Measurements from ENCODE around the gene GRM8.

GRM8 gene

DNA sequence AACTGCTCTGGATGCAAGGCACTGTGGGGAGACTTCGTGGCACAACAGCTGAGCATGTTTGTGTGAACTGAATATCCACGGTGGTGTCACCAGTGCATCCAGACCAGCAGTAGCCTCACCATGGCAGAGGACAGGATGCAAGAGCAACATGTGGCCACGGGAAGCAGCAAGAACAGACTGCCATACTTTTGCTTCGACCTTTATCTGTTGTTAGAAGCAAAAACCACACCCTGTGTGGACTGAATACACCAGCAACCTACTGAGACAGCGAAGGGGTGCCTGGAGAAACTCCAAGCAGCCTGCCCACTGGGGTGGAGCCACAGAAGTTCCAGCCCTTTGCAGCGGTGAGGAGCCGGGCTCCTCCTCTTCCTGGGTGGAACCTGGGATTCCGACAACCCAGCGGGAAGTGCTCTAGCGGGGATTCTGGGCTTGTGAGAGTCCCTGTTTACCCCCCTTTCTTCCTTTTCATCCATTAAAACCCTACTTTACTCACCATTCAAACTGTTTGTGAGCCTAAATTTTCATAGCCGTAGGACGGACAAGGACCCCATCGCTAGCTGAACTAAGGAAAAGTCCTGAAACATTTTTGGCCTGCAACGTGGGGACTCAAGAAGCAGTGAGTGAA is 584.9 kb downstream of the GRM8 start:
- no peak for DNase-seq (ENCODE audit: low read depth in 2 of 2)

DNA sequence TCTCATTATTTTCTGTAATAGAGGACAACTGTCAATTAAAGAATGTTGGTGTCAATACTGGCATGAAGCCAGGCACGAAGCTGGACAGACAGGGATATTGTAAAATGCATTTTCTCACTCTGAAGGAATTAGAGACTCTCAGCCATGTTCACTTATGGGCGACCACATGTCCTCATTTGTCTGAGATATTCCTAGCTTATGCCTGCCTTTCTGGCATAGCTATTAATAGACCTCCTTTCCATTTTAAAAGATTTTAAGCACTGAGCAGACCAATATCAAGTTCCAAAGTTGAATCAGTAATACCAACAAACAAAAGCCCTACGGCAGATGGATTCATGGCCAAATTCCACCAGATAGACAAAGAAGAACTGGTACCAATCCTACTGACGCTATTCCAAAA is 589.9 kb downstream of the GRM8 start:
- no peak for DNase-seq (ENCODE audit: low read depth in 2 of 2)

DNA sequence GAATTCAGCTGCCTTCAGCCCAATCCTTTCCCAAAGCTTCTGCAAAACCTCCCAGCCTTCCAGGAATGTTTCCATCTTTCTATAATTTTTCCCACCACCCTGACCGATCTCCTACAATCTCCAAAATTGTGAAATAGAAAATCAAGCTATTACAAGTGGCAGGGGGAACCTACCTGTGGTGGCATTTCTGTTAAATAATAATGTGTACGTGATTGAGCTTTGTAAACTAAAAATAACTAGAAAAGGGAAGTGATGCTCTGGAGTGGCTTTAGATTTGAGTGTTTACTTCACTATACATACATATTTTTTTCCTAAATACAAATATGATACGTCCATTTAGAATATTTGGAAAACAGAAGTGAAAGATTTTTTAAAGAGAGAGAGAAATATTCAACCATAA is 593.6 kb downstream of the GRM8 start:
- DNase-seq (ENCODE audit: low read depth in 2 of 2): no peak

DNA sequence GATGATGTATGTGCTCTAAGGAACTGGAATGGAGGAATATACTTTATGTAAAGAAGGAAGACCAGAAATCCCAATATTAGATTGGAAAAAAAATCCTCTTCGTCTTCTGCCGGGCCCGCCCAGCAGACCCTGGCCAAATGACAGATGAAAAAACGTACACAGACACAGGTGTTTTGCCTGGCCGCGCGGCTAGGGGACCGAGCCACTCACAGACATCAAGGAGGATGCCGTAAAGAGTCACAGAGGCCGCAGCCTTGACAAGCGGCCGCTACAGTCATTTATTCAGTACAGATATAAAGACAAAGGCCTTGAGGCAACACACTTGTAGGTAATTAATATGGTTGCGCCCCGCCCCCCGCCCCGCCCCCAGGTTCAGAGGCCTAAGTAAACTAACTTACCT is 594.1 kb downstream of the GRM8 start:
- DNase-seq (ENCODE audit: low read depth in 2 of 2): no peak

DNA sequence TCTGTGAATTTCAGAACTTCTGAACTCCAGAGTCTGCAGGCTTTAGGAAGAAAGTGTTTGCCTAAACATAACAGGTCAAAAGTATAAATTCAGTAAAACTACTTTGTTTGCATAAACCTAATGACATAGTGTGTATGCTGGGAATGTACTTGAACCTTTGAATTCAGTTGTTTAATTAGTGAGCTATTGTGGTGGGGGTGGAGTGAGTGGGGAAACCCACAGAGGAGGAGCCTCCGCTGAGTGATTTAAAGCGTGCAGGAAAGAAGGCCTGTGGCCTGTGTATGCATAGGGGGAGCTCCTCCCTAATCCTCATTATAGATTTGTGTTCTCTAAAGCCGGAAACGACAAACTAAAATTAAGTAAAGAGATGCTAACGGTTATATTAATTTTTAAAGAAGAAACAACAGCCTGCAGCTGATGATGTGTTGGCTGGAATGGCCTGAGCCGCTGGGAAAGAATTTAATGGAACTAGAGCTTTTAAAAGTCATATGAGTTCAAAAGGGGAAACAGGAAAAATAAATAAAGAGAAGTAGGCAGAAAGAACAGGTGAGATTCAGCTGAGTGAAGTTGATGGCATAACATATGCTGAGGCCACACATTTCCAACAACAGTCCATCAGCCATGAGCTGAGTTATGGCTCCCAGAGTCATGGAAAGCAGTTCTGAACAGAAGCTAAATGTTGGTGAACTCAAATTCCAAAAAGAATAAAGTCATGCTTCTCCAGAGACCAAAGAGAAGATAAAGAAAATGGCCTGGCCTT is 595.0 kb downstream of the GRM8 start:
- no peak for DNase-seq (ENCODE audit: low read depth in 2 of 2)

DNA sequence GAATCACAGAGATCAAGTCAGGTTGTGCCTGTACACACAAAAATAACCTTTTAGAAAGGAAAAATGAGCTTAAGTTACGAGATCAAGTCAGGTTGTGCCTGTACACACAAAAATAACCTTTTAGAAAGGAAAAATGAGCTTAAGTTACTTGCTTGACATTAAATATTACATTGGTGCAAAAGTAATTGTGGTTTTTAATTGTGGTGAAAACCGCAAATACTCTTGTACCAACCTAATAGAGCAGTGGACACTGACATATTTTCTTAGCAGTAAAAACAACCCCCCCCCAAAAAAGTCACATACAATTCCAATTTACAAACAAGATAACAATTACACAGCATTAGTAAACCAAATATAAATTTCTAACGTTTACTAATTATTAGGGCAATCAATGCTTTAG is 595.6 kb downstream of the GRM8 start:
- DNase-seq (ENCODE audit: low read depth in 2 of 2): no peak

DNA sequence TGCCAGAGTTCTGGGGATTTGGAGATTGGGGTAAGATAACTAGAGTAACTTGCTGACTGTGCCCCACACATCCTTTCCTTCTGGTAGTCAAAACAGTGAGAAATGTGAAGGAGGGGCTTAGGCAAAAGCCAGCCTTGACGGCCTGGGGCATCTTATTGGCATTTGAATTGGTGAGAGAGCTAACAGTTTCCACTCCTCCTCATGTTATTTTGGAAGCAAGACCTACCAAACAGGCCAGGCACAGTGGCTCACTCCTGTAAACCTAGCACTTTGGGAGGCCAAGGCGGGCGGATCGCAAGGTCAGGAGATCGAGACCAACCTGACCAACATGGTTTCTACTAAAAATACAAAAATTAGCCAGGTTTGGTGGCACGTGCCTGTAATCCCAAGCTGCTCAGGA is 596.6 kb downstream of the GRM8 start:
- no peak for DNase-seq (ENCODE audit: low read depth in 2 of 2)

DNA sequence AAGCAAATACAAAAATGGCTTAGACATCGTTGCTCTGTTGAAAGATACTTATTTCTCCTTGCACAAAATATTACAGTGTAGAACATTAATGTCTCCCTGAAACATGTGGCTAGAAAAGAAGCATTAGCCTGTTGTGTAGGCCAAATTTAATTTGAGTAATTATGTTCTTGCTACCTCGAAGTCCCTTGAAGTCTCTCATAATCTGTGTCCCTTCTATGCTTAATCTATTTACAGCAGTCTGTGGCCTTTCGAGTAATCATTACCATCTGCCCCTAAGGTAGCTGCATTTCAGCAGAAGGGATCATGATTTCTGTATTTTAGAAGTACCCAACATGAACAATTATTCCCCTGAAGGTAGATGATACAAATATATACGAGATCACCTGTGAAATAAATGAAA is 615.2 kb downstream of the GRM8 start:
- no peak for DNase-seq (ENCODE audit: low read depth in 2 of 2)

DNA sequence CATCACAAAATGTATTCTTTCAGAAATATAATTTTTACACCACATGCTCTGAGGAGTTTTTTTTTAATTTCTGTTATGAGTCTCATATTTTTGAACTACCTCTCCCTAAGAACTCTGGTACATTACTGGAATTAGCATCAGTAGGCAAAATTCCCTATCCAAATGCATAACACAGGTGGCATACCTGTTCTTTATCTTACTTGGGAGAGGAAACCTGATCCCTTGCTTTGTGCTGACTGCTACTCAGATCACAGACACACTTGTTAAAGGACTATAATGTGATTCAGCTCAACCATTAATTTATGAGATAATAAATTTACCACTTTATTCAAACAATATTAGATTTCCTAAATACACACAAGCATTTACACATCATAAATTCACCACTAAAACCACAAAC is 617.2 kb downstream of the GRM8 start:
- no peak for DNase-seq (ENCODE audit: low read depth in 2 of 2)

DNA sequence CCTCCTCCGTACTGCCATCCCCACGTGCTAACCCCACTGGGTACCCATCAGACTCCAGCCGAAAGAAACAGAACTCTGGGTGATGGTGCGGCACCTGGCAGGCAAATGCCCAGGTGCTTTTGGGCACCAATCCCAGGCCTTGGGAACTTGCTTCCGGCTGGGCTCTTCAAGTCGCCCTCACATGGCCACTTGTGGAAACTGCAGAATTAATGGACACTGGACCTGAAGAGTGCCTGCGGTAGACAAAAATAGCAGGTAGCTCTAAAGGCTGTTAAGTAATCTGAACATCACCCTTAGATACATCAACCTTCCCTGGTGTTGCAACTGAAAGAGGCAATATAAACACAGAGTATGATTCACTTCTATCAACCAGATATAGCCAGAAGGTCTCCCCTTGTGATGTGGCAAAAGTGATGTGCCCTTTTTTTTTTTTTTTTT is 644.4 kb downstream of the GRM8 start:
- DNase-seq (ENCODE audit: low read depth in 2 of 2): no peak

DNA sequence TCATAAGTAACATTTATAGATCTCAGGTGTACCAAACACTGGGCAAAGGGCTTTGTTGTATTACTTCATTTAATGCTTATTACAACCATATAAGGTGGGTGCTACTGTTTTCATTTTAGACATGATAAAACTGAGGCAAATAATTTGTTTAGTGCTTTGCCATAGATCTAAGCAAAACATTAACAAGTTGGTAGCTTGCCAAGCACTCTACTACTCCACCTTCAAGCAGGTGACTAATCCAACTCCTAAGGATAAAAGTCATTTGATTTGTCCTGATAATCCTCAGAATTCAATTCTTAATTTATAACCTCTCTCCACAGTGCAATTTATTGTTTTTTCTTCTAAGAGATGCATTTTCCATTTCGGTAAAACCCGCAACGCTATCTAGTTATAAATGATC is 646.4 kb downstream of the GRM8 start:
- no peak for DNase-seq (ENCODE audit: low read depth in 2 of 2)

DNA sequence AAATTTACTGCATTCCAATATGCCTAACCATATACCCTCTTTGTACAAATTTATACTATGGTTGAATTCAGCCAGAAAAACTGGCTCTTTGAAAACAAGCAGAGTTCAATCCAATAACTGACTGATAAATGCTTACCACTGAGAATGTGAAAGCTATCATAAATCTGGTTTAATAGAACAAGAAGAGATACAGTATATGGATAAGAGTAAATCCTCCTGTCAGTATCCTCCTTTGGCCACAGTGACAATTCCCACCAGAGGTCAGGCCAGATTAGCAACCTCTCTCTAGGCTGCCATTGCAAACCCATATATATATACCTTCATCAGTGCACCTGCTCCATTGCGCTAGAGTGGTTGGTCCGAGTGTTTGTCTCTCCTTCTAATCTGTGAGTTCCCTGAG is 647.2 kb downstream of the GRM8 start:
- no peak for DNase-seq (ENCODE audit: low read depth in 2 of 2)

DNA sequence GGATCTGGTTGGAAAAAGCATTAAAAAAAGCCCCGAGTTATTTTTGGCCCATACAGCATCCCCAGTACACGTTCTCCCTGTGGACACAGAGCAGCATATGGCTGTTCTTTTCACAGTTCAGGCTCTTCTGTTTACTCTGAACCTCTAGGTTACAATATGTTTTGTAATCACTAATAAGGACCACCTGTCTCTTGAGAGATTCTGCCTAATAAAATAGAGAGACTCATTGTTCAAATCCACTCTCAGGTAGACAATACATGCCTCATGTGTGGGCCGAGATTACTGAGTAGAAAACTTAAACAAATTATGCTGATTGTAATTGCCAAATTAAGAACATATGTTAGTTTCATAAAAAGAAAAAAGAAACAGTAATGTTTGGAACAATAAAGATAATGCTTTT is 647.7 kb downstream of the GRM8 start:
- no peak for DNase-seq (ENCODE audit: low read depth in 2 of 2)

DNA sequence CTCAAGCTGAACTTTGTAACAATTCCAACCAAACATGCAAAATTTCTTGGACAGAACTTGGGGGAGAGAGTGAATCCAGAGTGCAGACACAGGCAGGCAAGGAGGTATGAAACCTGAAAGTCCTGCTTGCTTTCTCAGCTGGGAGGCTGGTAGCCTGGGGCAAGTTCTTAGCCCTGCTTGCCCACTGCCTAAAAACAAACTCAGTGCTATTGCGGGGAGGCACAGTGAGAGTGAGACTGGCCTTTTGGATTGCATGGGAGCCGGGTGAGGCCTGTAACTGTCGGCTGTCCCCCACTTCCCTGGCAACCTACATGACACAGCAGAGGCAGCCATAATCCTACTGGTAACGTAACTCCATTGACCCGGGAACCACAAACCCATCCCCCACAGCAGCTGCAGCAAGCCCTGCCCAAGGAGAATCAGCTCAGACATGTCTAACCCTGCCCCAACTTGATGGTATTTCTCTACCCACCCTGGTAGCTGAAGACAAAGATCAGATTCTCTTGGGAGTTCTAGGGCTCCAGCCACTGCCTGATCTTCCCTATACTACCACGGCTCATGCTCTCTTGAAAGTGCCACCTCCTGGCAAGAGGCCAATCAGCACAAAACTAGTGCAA is 663.6 kb downstream of the GRM8 start:
- DNase-seq (ENCODE audit: low read depth in 2 of 2): no peak

DNA sequence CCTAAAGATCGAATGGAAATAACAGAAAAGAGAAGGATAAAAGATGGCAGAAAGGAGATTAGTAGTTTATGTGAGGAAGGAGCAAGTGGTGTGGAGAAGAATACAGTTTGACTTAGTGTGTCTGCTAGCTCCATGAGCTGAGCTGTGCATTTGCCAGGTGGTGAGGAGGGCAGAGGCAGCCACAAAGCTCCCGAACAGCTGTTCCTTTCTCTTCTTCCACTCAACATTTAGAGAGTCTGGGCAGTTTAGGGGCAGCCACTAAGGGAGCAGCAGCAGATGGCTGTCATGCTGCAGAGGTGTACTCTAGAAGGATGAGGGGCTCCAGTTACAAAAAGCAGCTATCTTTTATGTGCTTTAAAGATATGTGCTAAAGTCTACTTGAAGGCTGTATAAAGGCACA is 674.4 kb downstream of the GRM8 start:
- DNase-seq (ENCODE audit: low read depth in 2 of 2): no peak

DNA sequence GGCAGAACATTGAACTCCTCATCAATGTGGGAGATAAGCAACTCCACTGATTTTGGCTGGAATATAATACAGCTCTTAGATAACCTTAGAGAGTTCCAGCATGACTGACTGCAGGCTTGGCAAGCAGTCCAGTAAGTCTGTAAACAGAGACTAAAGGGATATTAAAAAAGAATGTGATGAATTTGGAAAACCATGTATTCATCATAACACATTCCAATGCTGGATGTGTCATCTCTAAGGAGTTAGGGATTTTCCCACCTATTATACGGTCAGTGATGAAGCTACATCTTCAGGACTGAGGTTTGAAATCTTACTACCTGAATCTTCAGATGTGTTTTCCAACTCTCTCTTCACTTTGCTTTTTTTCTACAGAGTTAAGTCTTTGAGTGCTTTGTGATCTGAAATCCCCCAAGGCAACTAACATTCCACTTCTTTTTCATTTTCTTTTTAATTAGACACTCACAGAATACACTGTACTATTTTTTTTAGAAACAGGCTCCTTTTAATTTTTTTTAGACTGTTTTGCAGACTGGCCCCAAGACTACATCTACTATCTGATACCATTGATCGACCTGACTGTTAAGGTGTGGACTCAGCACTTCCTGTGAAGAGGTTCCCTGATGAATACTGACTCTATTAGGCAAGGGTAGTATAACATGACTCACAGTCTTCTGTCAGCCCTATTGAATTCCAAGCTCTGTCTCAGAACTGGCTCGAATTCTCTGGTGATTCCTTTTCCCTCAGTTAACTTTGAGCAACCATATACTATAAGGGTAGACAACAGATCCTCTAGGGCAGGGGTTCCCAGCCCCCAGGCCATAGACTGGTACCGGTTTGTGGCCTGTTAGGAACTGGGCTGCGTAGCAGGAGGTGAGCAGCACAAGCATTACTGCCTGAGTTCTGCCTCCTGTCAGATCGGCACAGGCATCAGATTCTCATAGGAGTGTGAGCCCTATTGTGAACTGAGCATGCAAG is 678.2 kb downstream of the GRM8 start:
- no peak for DNase-seq (ENCODE audit: low read depth in 2 of 2)

DNA sequence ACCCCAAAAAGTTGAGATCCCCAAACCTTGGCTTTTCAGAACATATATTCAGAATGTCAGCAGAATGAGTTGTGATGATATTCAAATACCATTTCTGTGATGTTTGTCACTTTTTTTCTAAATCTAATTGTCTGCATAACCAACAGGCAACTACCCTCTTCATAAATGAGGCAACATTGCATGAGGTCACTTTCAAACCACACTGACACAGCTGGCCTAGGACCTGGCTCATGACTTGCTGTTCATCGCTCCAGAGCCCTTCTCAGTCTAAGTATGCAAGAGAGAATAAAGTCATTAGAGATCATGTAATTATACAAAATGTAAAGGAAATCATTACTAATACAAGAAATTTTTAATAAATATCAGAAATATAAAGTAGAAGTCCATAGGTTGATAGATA is 681.9 kb downstream of the GRM8 start:
- DNase-seq (ENCODE audit: low read depth in 2 of 2): no peak

DNA sequence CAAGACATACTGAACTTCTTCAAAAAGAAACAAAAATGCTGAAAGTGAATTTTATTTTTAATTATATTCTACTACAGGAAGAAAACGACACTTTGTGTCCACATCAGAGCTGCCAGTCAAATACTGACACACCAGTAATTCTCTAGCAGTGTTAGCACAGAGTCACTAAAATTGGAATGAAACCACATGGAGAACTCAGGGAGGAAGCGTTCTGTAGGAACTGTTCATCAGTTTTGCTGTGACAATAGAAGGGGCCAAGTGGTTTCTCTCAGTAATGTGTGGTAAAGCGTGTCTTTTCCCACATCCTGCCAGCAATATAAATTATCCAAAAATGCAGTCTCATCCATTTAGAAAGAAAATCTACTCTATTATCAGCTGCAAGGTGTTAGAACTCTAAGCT is 683.3 kb downstream of the GRM8 start:
- DNase-seq (ENCODE audit: low read depth in 2 of 2): no peak

DNA sequence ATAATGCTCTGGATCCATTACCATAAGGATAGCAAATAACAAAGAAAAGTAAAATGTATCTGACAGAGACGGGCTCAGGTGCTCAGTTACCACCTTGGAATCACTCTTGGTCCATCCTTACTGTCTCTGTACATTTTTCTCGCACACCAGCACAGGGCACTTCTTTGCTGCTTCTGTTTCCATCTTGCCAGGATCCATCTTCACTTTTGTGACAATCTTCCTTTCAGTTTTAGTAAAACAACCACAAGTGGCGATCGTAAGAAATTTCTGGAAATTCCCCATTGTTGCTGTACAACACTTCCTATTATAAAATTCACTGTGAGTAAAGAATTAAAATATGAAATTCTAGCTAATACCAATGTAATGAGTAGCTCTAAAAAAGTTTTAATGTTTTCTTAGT is 695.5 kb downstream of the GRM8 start:
- DNase-seq (ENCODE audit: low read depth in 2 of 2): no peak

DNA sequence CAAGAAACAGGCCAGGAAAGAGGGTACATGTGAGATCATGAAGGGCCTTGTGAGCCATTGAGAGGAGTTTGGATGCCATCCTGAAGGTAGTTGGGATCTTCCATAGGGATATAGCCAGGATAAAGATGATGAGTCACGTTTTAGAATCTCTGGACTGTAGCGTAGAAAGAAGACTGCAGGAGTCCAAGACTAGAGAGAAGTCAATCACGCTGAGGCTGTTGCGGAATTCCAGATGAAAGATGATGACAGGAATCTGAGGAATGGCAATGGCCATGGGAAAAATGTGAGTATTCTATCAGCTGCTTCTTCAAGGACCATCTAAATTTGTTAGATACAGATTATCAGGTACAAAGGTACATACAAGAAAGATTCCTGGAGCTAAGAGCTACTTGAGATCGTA is 711.3 kb downstream of the GRM8 start:
- DNase-seq (ENCODE audit: low read depth in 2 of 2): no peak

DNA sequence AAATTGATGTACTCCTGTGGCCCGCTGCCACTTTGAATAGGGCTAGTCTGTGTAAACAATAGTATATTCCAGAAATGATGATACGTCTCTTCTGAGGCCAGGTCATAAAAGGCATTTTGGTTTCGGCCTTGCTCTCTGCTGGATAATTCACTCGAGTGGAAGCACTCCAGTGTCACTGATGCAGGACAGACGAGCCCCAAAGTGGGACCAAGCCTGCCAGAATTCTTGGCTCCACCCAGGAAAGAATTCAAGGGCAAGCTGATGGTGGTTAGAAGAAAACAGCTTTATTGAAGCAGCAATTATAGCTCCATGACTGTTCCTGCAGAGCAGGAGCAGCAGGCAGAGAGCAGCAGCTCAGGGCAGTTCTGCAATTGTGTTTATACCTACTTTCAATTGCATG is 717.6 kb downstream of the GRM8 start:
- no peak for DNase-seq (ENCODE audit: low read depth in 2 of 2)

DNA sequence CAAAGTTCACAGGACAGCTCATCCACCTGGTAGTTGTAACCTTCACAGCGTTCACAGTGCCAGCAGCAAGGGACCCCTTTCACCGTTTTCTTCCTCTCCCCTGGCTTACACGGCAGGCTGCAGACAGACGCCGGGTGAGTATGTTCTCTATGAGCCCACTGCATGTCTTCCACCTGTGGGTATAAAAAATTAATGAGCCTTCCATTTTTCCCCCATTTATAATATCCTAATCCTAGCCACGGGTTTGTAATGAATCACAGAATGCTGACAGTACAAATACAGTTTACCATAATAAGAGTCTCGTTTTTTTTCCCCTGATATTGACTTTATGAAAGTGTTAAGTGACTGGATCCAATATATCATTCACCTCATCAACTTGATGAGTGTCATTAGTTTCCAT is 719.0 kb downstream of the GRM8 start:
- DNase-seq (ENCODE audit: low read depth in 2 of 2): no peak

All from stimulated activated CD4-positive, alpha-beta T cell treated with anti-CD3 and anti-CD28 coated beads, Interleukin-4, amount 100 ng/mL, for 48 hours (primary cell).